Measurements from ENCODE around the gene ACO2.

Gene ACO2

DNA sequence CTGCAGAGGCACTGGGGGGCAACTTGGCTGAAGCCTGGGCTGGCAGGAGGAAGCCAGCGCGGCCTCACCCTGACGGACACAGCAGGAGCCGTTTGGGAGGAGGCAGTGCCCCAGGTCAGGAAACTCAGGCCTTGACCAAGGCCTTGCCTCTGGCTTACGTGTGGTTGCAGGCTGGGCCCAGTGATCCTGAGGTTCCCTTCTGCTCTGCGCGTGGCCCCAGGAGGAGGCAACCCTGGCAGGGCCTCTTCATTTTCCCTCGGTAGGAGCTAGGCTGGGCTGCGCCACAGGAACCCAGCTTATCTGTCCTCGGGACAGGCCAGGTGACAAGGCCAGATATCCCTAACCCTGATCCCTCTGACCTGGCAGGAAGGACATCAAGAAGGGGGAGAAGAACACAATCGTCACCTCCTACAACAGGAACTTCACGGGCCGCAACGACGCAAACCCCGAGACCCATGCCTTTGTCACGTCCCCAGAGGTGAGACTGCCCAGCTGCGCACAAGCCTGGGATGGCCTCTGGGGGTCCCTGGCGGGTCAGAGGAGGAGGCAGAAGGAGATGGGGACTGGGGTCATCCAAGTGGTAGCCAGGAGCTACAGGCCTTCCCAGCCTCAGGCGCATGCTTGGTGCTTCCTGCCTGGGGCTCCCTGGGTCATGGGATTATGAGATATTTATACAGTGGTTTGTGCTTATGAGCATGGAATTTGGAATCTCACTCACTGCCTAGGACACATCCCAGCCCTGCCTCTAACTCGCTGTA lies 54.7 kb downstream of the ACO2 start:
- DNase-seq (ENCODE audit: low read depth): no peak

DNA sequence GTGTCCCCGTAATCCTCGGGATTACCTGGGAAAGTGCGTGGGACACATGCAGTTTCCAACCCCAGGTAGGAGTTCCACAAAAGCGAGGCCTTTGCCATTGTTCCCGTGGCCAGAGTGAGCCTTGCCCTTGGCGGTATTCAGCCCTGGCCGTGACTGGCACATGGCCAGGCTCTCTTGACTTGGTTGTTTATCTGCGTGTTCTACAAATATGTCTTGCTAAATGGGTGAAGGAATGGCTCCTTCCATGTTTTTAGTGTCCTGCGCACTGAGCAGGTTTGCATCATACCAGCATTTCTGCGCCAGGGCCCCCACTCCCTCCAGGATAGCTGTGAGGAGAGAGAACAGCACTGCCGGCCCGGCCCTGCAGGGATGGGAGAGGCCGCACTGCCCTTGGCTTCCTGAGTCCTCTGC lies 55.3 kb downstream of the ACO2 start:
- no peak for DNase-seq (ENCODE audit: low read depth)

DNA sequence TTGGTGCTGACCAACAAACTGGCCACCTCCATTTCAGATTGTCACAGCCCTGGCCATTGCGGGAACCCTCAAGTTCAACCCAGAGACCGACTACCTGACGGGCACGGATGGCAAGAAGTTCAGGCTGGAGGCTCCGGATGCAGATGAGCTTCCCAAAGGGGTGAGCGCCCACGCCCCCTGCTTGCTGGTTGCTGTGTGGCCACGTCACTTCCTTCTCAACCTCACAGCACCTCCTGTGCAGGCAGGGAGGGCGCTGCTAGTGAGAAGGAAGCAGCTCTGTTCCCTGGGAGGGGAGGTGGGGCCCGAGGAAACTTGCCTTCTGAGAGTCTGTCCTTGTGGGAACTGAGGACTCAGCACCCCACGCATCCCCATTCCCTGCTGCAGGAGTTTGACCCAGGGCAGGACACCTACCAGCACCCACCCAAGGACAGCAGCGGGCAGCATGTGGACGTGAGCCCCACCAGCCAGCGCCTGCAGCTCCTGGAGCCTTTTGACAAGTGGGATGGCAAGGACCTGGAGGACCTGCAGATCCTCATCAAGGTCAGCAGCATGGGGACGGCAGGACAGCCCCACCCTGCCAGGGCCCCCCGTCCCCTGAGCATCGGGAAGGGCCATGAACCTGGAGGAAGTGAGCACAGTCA lies 56.0 kb downstream of the ACO2 start:
- DNase-seq (ENCODE audit: low read depth): no peak

DNA sequence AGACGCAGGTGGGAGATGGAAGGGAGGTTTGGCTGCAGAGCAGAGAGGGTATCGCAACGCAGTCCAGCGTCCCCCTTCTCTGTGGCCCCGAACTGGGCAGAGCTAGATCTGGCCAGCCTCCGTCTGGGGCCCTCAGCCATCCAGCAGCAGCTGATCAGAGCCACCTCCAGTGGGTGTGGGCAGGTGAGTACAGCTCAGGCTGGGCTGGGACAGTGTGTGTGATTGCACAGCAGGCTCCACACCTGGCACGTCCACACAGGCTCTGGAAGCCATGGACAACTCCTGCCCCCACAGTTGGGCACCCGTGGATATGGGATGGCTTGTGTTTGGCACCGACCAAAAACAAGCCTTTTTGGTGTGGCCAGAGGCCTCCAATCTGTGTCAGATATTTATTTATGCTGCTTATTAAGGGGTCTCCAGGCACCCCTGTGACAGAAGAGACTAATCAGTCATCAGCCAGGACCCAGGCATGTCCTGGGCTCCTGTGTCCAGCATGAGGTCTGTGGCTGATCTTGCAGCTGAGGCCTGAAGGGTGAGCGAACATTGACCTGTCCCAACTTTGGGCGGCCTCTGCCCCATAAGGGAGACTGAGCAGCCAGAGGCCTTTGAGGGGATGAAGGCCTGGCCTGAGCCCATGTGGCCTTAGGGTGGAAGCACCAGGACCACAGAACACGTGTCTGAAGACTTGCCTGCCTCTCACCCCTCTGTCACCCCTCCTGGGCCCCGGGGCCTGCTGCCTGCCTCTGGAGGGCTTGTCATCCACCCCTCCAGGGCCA lies 56.7 kb downstream of the ACO2 start:
- no peak for DNase-seq (ENCODE audit: low read depth)

DNA sequence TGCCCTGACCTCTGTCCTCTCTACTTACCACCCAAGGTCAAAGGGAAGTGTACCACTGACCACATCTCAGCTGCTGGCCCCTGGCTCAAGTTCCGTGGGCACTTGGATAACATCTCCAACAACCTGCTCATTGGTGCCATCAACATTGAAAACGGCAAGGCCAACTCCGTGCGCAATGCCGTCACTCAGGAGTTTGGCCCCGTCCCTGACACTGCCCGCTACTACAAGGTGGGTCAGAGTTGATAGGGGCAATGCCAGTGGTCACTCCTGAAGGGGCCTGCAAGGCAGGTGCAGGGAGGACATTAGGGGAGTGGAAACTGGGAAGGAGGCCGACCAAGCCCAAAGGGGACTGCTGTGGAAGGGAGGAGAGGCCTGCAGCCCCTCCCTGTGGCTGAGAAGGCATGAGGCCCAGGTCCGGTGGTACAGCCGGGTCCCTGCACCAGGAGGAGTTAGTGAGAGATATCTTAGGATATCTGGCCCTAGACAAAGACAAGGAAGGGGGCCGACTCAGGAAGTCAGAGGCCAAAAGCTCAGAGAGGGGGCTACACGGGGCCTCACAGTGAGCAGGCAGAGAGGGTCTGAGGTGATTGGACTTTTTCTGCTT lies 57.4 kb downstream of the ACO2 start:
- DNase-seq (ENCODE audit: low read depth): no peak

DNA sequence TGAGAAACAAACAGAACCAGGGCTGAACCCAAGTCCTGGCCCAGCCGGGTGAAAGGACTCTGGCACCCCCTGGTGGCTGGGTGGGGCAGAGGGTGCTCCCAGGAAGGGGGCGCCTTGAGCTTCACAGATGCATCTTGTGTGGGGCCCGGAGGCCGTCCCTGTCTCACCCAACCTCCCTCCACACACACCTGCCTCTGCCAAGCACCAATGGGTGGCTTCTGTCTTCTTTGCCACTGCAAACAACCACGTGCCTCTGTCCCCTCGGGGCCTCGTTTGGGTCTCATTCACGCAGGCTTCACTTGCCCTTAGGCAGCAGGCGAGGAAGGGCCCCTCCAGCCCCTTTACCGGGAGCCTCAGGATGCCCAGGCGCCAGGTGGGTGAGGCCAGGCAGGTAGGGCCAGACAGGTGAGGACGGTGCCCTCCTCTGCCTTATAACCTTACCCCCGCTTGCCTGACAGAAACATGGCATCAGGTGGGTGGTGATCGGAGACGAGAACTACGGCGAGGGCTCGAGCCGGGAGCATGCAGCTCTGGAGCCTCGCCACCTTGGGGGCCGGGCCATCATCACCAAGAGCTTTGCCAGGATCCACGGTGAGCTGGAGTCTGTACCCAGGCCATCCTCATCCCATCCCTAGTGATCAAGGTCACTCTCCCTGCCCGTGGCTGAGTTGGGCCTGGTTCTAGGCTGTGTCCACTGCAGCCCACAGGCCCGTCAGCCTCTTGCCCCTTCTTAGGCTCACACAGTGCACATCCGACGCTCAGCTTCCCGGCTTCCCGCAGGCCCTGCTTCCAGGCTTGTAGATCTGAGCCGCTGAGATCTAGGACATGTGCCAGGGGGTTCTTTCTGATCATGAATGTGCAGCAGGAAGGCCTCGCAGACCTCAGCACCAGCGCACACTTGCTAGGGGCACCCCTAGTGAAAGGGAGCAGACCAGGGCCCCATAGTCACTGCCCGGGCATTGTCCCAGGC lies 58.2 kb downstream of the ACO2 start:
- no peak for DNase-seq (ENCODE audit: low read depth)

DNA sequence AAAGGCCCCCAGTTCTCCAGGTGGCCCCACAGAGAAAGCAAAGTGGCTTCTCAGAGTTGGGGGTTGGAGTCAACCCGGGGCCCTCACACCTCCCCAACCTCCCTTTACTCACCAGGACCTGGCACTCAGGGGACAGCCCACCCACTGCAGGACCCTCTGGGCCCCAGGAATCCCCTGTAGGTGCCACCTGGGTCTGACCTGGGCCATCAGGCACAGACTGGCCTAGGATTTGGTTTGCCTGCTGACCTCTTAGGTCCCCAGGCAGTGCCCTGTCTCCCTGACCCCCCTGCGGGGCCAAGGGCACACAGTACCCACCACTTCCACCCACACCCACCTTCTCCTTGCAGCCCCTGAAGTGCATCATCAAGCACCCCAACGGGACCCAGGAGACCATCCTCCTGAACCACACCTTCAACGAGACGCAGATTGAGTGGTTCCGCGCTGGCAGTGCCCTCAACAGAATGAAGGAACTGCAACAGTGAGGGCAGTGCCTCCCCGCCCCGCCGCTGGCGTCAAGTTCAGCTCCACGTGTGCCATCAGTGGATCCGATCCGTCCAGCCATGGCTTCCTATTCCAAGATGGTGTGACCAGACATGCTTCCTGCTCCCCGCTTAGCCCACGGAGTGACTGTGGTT lies 59.3 kb downstream of the ACO2 start:
- no peak for DNase-seq (ENCODE audit: low read depth)

DNA sequence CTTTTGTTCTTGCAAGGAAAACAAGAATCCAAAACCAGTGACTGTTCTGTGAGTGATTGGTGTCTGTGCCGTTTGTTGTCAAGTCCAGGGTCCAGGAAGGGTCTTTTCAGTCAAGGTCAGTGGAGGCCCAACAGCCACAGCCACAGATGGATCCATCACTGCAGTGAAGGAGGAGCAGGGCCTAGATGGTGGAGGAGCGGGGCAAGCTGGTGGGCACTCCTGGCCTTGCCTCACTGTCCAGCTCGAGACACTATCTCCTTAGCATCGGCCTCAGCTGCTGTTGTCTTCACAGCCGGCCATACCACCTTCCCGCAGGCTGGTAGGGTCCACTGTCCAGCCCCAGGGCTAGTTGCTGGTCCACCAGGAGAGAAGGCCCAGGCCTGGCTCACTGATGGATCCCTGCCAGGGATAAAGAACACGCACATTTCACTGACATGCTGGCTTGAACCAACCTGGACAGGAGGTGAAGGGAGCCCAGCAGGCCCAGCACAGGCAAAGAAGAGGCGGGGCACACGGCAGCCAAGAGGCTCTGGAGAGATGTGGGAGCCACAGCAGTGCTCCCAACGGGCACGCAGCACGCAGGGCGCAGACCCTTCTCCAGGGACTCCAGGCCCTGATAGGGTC lies 60.1 kb downstream of the ACO2 start:
- DNase-seq (ENCODE audit: low read depth): no peak

DNA sequence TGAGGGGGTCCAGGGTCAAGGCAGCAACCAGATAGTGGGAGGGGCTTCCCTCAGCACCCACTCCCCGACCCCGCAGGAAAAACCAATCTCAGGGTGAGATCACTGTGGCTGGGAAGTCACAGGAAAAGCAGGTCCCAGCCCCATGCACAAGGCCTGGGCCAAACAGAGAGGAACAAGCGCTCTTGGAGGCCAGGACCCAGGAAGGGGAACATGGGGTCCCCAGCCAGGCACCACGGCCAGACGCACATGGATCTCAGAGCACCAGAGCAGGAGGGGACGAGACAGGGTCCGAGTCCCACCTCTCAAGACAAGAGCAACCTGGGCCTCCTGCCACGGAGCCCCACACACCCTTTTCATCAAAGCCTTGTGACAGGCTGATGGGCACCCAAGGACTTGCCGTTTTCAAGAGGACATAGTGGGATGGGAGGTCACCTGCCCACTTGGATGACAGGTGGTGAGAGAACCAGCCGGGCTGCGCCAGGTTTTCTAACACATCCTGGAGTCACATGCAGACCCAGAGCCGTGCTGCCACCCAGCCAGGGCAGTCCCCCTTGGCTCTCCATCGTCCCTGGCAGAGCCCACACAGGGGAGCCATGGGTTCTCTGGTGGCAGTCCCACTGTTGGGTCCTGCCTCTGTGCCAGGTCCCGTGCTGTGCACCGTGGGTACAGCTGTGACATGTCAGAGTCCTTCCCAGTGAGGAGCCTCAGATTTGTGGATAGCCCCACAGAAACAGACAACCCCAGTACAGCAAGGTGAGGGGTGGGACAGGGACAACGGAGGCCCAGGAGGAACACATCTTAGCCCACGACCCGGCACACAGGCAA lies 62.2 kb downstream of the ACO2 start:
- DNase-seq (ENCODE audit: low read depth): no peak

DNA sequence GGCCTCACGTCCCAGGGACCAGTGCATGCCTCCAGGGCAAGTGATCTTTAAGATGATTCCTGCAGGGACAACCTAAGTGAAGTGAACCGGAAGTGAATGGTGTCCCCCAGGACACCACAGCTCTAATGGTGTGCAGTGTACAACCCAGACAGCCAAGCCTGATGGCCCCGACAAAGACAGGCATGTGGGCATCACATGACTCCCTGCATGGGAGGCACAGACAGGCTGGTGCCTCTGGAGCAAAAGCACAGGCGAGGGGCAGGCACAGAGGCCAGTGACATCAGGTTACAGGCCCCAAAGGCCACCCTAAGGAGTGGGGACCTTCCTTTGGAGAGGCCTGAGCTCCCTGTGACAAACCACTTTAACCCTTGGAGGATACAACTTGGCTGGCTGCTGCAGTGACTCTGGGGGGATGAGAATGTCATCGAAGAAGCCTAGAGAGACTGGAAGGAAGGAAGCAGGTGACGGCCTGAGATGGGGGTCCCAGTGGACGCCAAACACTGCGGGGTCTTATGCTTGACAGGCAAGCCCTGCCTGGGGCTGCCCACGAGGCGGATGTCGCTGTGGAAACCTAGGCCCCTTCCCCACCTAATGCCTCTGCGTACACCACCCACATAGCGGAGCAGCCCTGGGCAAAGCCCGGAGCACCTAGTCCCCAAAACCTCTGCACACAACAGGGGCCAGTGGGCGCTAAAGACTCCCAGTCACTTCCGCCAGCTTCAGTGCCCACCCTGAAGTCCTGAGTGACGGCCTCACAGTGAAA lies 63.0 kb downstream of the ACO2 start:
- no peak for DNase-seq (ENCODE audit: low read depth)

DNA sequence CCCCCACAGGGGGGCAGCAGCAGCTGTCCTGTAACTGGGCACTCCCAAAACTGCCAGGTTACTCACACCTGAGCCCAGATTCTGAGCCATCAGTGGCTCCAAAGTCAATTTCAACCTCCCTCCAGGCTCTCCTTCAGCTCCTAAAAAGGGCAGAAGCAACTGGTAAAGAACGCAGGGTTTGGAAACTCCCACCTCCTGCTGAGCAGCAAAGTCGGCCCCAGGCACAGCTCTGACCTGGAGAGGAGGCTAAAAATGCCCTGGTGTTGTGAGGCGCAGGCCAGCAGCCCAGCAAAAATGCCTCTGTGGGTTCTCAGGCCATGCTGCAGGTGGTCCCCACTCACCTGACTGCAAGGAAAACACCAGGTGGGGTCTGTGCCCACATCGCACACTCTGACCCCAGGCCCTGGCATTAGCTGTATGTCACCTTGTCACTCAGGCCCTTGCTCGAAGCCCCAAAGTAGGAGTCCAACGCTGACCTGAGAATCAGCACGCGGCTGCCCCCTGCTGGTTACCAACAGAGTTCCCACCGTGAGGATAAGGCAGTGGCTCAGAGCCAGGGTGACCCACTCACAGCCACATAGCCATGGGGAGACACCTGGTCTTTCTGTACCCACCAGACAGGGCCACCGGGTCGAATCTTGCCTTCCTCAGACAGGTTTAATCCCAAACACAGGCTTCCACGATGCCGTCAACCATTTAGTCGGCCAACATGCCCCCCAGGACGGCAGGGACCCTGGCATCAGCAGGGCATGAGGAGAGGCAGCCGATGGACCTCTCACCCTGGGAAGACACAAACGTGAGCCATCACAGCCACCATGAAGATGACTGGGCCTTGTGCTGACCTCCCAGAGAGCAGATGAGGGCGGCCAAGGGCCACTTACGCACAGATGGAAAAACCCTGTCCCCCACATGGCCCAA lies 64.2 kb downstream of the ACO2 start:
- DNase-seq (ENCODE audit: low read depth): no peak

DNA sequence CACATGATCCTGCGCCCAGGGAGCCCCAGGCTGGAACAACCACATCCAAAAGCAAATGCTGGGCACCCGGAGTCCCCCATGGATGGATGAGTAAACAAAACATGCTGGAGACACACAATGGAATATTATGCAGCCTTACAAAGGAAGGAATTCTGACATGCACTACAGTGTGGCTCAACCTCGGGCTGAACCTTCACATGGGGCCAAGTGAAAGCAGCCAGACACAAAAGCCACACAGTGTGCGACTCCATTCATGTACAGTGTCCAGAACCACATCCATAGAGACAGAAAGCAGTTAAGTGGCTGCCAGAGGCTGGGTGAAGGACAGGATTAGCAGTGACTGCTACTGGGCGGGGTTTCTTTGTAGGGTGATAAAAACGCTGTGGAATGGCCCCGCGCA lies 65.3 kb downstream of the ACO2 start:
- no peak for DNase-seq (ENCODE audit: low read depth)

DNA sequence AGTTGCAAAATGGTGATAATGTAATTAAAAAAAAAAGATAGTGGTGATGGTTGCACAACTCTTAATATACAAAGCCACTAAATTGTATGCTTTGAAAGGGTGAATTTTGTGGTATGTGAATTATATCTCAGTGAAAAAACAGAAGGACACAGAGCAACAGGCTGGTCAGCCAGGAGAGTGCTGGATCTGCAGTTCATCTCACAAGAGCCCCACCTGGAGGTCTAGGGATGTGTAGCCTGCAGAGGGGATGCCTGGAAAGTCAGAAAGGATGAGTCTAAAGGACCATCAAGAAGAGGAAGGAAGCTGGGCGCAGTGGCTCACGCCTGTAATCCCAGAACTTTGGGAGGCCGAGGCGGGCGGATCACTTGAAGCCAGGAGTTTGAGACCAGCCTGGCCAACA lies 66.3 kb downstream of the ACO2 start:
- DNase-seq (ENCODE audit: low read depth): no peak

DNA sequence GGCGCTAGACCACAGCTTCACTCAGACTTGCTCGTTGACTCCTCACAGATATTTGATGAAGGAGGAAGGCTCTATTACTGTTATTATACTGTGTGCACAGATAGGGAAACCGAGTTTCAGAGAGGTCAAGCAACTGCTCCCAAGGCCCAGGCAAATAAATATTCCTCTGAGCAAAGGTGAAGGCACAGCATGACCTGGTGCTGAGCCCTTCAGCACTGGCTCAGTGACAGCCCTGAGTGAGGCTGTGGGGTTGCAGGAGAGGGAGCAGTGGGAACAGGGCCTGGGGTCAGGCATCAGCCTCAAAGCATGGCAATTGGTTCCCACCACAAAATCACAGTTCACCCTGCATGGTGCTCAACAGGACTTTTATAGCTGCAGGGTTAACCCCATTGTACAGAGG lies 68.3 kb downstream of the ACO2 start:
- no peak for DNase-seq (ENCODE audit: low read depth)

DNA sequence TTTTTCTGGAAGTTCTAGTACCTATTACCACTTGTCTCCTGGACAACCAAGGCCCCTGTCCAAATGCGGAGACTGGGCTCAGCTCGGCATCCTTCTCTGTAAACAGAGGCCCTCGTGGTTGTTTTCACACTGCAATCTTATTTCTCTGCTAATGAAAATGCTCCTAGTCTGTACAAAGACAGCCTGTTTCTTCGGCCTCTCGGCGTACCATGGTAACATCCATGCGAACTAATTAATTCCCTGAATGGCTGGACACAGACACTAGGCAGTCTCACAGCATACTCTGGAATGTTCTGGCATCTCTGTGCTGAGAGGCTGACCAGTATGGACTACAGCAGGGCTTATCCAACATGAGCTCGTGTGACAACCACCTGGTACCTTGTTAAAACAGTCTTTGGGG lies 69.7 kb downstream of the ACO2 start:
- DNase-seq (ENCODE audit: low read depth): no peak

DNA sequence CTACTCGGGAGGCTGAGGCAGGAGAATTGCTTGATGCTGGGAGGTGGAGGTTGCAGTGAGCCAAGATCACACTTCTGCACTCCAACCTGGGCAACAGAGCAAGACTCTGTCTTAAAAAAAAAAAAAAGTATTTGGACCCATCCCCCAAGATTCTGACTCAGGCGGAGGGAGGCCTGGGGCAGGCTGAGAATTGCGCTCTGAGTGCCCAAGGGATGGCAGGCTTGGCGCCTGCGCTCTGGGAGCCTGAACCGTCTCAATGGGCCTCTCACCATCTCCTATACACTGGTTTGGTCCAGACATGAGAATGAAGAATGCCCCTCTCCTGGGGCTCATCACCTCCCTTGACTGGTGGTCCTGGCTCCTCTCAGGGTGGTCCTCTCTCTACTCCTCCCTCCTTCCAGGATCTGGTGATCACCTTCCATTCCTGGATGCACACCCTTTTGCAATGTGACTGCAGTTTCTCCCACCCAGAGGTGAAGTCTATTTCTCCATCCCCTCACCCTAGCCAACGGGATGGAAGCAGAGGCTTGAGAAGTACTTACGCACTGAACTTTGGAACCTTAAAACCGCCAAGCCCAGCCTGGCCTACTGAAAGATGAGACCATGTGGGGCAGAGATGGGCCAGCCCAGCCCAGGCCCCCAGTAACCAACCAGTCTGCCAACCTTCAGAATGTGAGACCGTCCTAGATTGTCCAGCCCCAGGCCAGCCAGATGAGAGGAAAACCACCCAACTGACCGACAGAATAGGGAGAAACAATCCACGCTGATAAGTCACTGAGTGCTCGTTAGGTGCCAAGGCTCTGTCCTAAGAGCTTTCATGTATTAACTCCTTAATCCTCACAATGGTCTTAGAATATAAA lies 70.5 kb downstream of the ACO2 start:
- DNase-seq (ENCODE audit: low read depth): no peak

DNA sequence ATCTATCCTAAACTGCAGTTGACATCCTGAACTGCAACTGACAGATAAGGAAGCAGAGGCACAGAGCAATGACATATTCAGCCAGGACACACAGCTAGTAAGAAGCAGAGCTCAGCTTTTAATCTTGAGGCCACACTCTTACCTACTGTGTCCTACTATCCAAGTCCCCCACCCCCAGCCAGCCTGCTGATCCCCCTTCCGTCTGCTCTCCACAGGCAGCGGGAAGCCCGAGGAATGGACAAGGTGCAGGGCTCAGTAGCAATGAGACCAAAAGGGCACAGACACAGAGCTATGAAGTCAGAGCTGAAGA lies 71.0 kb downstream of the ACO2 start:
- DNase-seq (ENCODE audit: low read depth): no peak

All from HS-27A (cell line).